NCI-H446 treated with DMSO at 0.1 percent for 48 hours (cell line): ENCODE measurements around the gene OAS1.

Experiments used
- DNase-seq: peaks from one replicate; lab custom pipeline; 2025; lab: John Stamatoyannopoulos, UW

OAS1 gene

GRCh38 chr12:112967306-112967705, 60.5 kb downstream of the OAS1 start:
- DNase-seq: no peak

GRCh38 chr12:112967858-112968257, 61.1 kb downstream of the OAS1 start:
- DNase-seq: no peak
